Esophagus squamous epithelium (tissue), 4 donors: Measurements from ENCODE around the gene ZSCAN26.

Experiments
- CTCF ChIP-seq, 6 experiments: fragments of 450-650 bp in 4 of 6; fragments of 200-600 bp in 2 of 6; sonication (generic) in 2 of 6; IDR thresholded peaks; one replicate each; pipeline ENCODE4 v1.5.1; 2016 to 2019; ENCODE audit warnings: antibody characterized with exemption in 6 of 6, mild to moderate bottlenecking in 4 of 6, moderate library complexity in 4 of 6
- POLR2A ChIP-seq, 4 donors: fragments of 450-650 bp; IDR thresholded peaks; one replicate each; pipeline ENCODE4 v1.6.1; 2017; ENCODE audit warnings: antibody characterized with exemption in 4 of 4, mild to moderate bottlenecking in 4 of 4, moderate library complexity in 3 of 4

GRCh38 chr6:28220257-28221133, 46.4 kb upstream of the ZSCAN26 start:
- TF ChIP-seq CTCF (IDR thresholded peaks at IDR 0.05) (no peak), POLR2A (IDR thresholded peaks at IDR 0.05) (no peak)
